GM19099 (cell line): Measurements from ENCODE around the gene BCAS3.

ENCODE experiments used
- POLR2A ChIP-seq: IDR thresholded peaks from 3 replicates; pipeline ENCODE4 v1.6.1; 2011; ENCODE audit warnings: low read depth; ENCODE audit not compliant: insufficient read length; ENCODE audit errors: extremely low read depth

BCAS3 gene

GRCh38 chr17:61289408-61290385 lies 612.0 kb downstream of the BCAS3 start:
- TF ChIP-seq POLR2A: no peak

- no peak for TF ChIP-seq POLR2A
Observed at GRCh38 chr17:61291451-61292285, 614.0 kb downstream of the BCAS3 start.

GRCh38 chr17:61294286-61294685 lies 616.6 kb downstream of the BCAS3 start:
- no peak for TF ChIP-seq POLR2A

GRCh38 chr17:61294777-61295176 lies 617.1 kb downstream of the BCAS3 start:
- TF ChIP-seq POLR2A: no peak

- no peak for TF ChIP-seq POLR2A
Observed at GRCh38 chr17:61296058-61296457, 618.4 kb downstream of the BCAS3 start.

- no peak for TF ChIP-seq POLR2A
Observed at GRCh38 chr17:61299517-61300513, 622.2 kb downstream of the BCAS3 start.

GRCh38 chr17:61302953-61303816 lies 625.5 kb downstream of the BCAS3 start:
- TF ChIP-seq POLR2A: no peak

- no peak for TF ChIP-seq POLR2A
Observed at GRCh38 chr17:61303817-61304096, 626.1 kb downstream of the BCAS3 start.

GRCh38 chr17:61305024-61305423 lies 627.4 kb downstream of the BCAS3 start:
- TF ChIP-seq POLR2A: no peak

GRCh38 chr17:61306003-61306402 lies 628.4 kb downstream of the BCAS3 start:
- no peak for TF ChIP-seq POLR2A

GRCh38 chr17:61307905-61308886 lies 630.5 kb downstream of the BCAS3 start:
- no peak for TF ChIP-seq POLR2A

GRCh38 chr17:61309362-61310256 lies 632.0 kb downstream of the BCAS3 start:
- no peak for TF ChIP-seq POLR2A
